HCT116 (cell line): ENCODE data around the gene GNB1L. TPM values are rescaled to one million over a fixed set of nuclear protein-coding genes. Genes with fewer than 3 reads are reported as not detected.

Source experiments
- ATAC-seq: fragments of 200-7000 bp; cut with Tn5 transposase; 2 replicates; pipeline ENCODE4 v1.9.1; 2020; ENCODE audit warnings: mild to moderate bottlenecking, moderate library complexity
- BruUV-seq: library from RNA; stranded (reverse); fragments of 400-500 nt; replicated peaks from 2 replicates; lab custom pipeline; 2021; lab: Mats Ljungman, UMichigan
- CTCF ChIA-PET: fragments of 300-600 bp; sonication (Branson Sonifier 250); formaldehyde crosslinking; loops from one replicate; lab custom pipeline; 2021; ENCODE audit warnings: antibody characterized with exemption; lab: Charles Lee
- POLR2A ChIA-PET: fragments of 300-600, 350-600 bp; sonication (Branson Sonifier 250); formaldehyde crosslinking; loops from one replicate; lab custom pipeline; 2021; ENCODE audit warnings: antibody characterized with exemption; lab: Charles Lee
- RAD21 ChIA-PET, 2 experiments: fragments of 300-600 bp; sonication (Branson Sonifier 250); formaldehyde crosslinking; loops; one replicate each; lab custom pipeline; 2023; ENCODE audit warnings: low total read pairs in 2 of 2; ENCODE audit not compliant: uncharacterized antibody in 2 of 2, unreplicated experiment in 2 of 2, low non-redundant PET in 1 of 2; lab: Charles Lee
- DNase-seq: peaks from one replicate; pipeline ENCODE4 v3.0.0-alpha.2; 2010; ENCODE audit warnings: low read depth, low spot score
- H2AFZ ChIP-seq: fragments of 200-600 bp; shearing (Covaris generic), sonication (generic); 2 replicates; pipeline ENCODE4 v1.6.1; 2017; ENCODE audit warnings: low read depth, mixed run types, mixed read lengths, antibody characterized with exemption, low read length; ENCODE audit not compliant: poor library complexity, severe bottlenecking
- H3K27ac ChIP-seq: 2 replicates; pipeline ENCODE4 v1.5.1; 2012; ENCODE audit warnings: low read depth, low read length
- H3K27me3 ChIP-seq: fragments of 200-600 bp; sonication (generic); 2 replicates; pipeline ENCODE4 v1.6.1; 2016; ENCODE audit warnings: mixed run types, low read length, mixed read lengths; ENCODE audit not compliant: insufficient read depth
- H3K36me3 ChIP-seq, 2 experiments: fragments of 200-500 bp in 1 of 2; fragments of 200-600 bp in 1 of 2; sonication (Bioruptor generic) in 1 of 2; sonication (generic) in 1 of 2; 2 replicates each; pipeline versions ENCODE4 v1.5.1 to v1.6.1; 2014 to 2016; ENCODE audit warnings: low read length in 2 of 2, inconsistent platforms in 1 of 2, mixed read lengths in 1 of 2, mixed run types in 1 of 2; ENCODE audit not compliant: insufficient read depth in 2 of 2, control insufficient read depth in 1 of 2
- H3K4me1 ChIP-seq, 2 experiments: fragments of 200-600 bp in 1 of 2; sonication (generic) in 1 of 2; 2 replicates each; pipeline versions ENCODE4 v1.5.1 to v1.6.1; 2012 to 2017; ENCODE audit warnings: low read length in 2 of 2, inconsistent platforms in 1 of 2, mild to moderate bottlenecking in 1 of 2, mixed read lengths in 1 of 2, mixed run types in 1 of 2, moderate library complexity in 1 of 2; ENCODE audit not compliant: insufficient read depth in 2 of 2, control insufficient read depth in 1 of 2
- H3K4me2 ChIP-seq: fragments of 200-600 bp; sonication (generic); 2 replicates; pipeline ENCODE4 v1.6.1; 2017; ENCODE audit warnings: mixed run types, low read length, mixed read lengths
- H3K4me3 ChIP-seq, 2 experiments: fragments of 200-600 bp in 1 of 2; sonication (generic) in 1 of 2; replicated peaks in 1 of 2; 2 replicates each; pipeline ENCODE4 v1.5.1; 2011 to 2016; ENCODE audit warnings: low read length in 2 of 2, control low read depth in 1 of 2, low read depth in 1 of 2, mild to moderate bottlenecking in 1 of 2, mixed read lengths in 1 of 2, mixed run types in 1 of 2
- H3K79me2 ChIP-seq: fragments of 200-600 bp; sonication (generic); 2 replicates; pipeline ENCODE4 v1.6.1; 2017; ENCODE audit warnings: mild to moderate bottlenecking, mixed run types, low read length, moderate library complexity, mixed read lengths; ENCODE audit not compliant: insufficient read depth
- H3K9ac ChIP-seq: fragments of 200-600 bp; sonication (generic); 2 replicates; pipeline ENCODE4 v1.6.1; 2016; ENCODE audit warnings: low read length, mixed read lengths
- H3K9me2 ChIP-seq: fragments of 200-600 bp; sonication (generic), shearing (Covaris generic); 2 replicates; pipeline ENCODE4 v1.6.1; 2017; ENCODE audit warnings: mixed run types, mild to moderate bottlenecking, moderate library complexity; ENCODE audit not compliant: insufficient read depth
- H3K9me3 ChIP-seq, 2 experiments: fragments of 200-500 bp in 1 of 2; fragments of 200-600 bp in 1 of 2; sonication (Bioruptor generic) in 1 of 2; sonication (generic) in 1 of 2; 2 replicates each; pipeline ENCODE4 v1.6.1; 2014 to 2017; ENCODE audit warnings: low read length in 2 of 2, mixed read lengths in 2 of 2, inconsistent platforms in 1 of 2, low read depth in 1 of 2, mild to moderate bottlenecking in 1 of 2, mixed run types in 1 of 2, moderate library complexity in 1 of 2; ENCODE audit not compliant: control insufficient read depth in 1 of 2, insufficient read depth in 1 of 2
- H4K20me1 ChIP-seq: fragments of 200-600 bp; sonication (generic), shearing (Covaris generic); 2 replicates; pipeline ENCODE4 v1.6.1; 2017; ENCODE audit warnings: mixed run types, mild to moderate bottlenecking, moderate library complexity; ENCODE audit not compliant: insufficient read depth
- CEBPB ChIP-seq: IDR thresholded peaks from 2 replicates; pipeline ENCODE4 v1.6.1; 2012; ENCODE audit warnings: low read depth
- CTCF ChIP-seq, 3 experiments: fragments of 200-600 bp in 1 of 3; sonication (generic) in 1 of 3; IDR thresholded peaks in 2 of 3; conservative IDR thresholded peaks in 1 of 3; 2 replicates each; pipeline ENCODE4 v1.5.1; 2012 to 2017; ENCODE audit warnings: low read depth in 2 of 3, low read length in 2 of 3, antibody characterized with exemption in 1 of 3, borderline replicate concordance in 1 of 3, control low read depth in 1 of 3, mild to moderate bottlenecking in 1 of 3, mixed read lengths in 1 of 3, mixed run types in 1 of 3, moderate library complexity in 1 of 3; ENCODE audit not compliant: insufficient read depth in 1 of 3
- ELF1 ChIP-seq: IDR thresholded peaks from 2 replicates; pipeline ENCODE4 v1.6.1; 2012; ENCODE audit warnings: low read depth, borderline replicate concordance
- POLR2A ChIP-seq: IDR thresholded peaks from 2 replicates; pipeline ENCODE4 v1.7.0; 2011; ENCODE audit warnings: borderline replicate concordance; ENCODE audit not compliant: insufficient read depth, insufficient read length; ENCODE audit errors: extremely low read depth
- RAD21 ChIP-seq: IDR thresholded peaks from 2 replicates; pipeline ENCODE4 v1.6.1; 2012; ENCODE audit warnings: low read depth, mild to moderate bottlenecking
- SIN3A ChIP-seq: IDR thresholded peaks from 2 replicates; pipeline ENCODE4 v1.6.1; 2012; ENCODE audit warnings: low read depth
- SP1 ChIP-seq: IDR thresholded peaks from 2 replicates; pipeline ENCODE4 v1.6.1; 2012; ENCODE audit warnings: low read depth
- TCF7L2 ChIP-seq: IDR thresholded peaks from 2 replicates; pipeline ENCODE4 v1.7.0; 2011; ENCODE audit warnings: borderline replicate concordance, inconsistent platforms; ENCODE audit not compliant: insufficient read depth, insufficient read length; ENCODE audit errors: extremely low read depth
- YY1 ChIP-seq: IDR thresholded peaks from 2 replicates; pipeline ENCODE4 v1.6.1; 2011; ENCODE audit warnings: low read length, low read depth, moderate library complexity, mild to moderate bottlenecking; ENCODE audit not compliant: insufficient replicate concordance; ENCODE audit errors: extremely low read depth
- ZNF274 ChIP-seq: fragments of 200-500 bp; sonication (Bioruptor generic); IDR thresholded peaks from 2 replicates; pipeline ENCODE4 v1.6.1; 2014; ENCODE audit warnings: mild to moderate bottlenecking, low read depth, low read length, inconsistent platforms
- intact Hi-C: fragments of 100-400 bp; cut with micrococcal nuclease; formaldehyde crosslinking; loops from 2 replicates; pipeline ENCODE4 v1.10.0; 2022
- total RNA-seq: library from RNA; stranded (reverse); gene quantifications from one replicate; pipeline ENCODE4 v1.2.1, GENCODE V29; 2021; ENCODE audit not compliant: unreplicated experiment
- TF ChIP-seq, protein P1 (sequence below): IDR thresholded peaks from 2 replicates; pipeline ENCODE4 v1.6.1; 2012

The GNB1L gene
- total RNA-seq, 1 experiment from 2014 or later, result 12.1 TPM

GRCh38 chr22:19801340-19802000 lies 53.2 kb downstream of the GNB1L start:
- H3K9ac ChIP-seq, result no peak overlapping the region
- no peaks in the 10 kb centered on the region for H3K79me2 ChIP-seq
- H3K9me3 ChIP-seq, result no peaks in the 10 kb centered on the region
- no peak for ATAC-seq
- no peak overlapping the region for H3K4me3 ChIP-seq
- H3K4me1 ChIP-seq, result peaks cover 9 to 13% of the 10 kb centered on the region in 2 experiments
- H3K36me3 ChIP-seq, result no peaks in the 10 kb centered on the region
- H3K9me2 ChIP-seq, result no peaks in the 10 kb centered on the region
- DNase-seq, result no peak
- RAD21 ChIA-PET, result no interaction called here
- no peak overlapping the region for H3K4me2 ChIP-seq
- no peak overlapping the region for H2AFZ ChIP-seq
- intact Hi-C loops, result no loop called here
- no peak overlapping the region for H3K27ac ChIP-seq
- no peaks in the 10 kb centered on the region for H4K20me1 ChIP-seq
- POLR2A ChIA-PET, result no interaction called here
- CTCF ChIA-PET, result interaction anchor here (1.2 kb wide), 1 partner anchor 71 kb away, joined by 4 read pairs; no protein-coding TSS in a partner anchor
- no TSS peak for BruUV-seq
- H3K27me3 ChIP-seq, result no peaks in the 10 kb centered on the region
- TF ChIP-seq CEBPB, result no peak
- no peak for TF ChIP-seq POLR2A
- TF ChIP-seq YY1, result no peak
- no peak for TF ChIP-seq ELF1
- TF ChIP-seq RAD21, result no peak
- TF ChIP-seq, protein P1, sequence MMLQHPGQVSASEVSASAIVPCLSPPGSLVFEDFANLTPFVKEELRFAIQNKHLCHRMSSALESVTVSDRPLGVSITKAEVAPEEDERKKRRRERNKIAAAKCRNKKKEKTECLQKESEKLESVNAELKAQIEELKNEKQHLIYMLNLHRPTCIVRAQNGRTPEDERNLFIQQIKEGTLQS, result no peak
- no peak for TF ChIP-seq SIN3A
- no peak for TF ChIP-seq TCF7L2
- no peak for TF ChIP-seq ZNF274
- TF ChIP-seq, all 23 proteins: peak for 0

DNA sequence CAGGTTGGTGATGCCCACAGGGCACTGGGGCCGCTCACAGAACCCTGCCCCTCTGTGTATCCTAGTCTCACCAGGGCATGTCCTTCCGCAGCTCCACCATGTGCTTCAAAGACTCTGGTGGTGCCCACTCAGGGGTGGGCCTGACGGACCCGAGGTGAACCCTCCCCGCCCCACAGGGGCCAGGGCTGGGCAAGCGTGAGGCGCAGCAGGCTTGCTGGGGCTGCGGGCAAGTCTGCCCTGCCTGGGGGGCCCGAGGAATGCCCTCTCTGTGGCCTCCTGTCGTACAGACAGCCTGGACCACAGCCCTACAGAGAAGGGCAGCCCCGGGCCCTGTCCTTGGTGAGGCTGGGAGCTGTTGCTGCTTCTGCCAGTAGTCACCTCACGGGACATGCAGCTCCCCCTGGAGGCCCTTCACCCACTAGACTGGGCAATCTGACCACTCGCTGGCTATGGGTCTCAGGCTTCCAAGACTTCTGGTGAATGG lies 53.9 kb downstream of the GNB1L start:
- H3K4me2 ChIP-seq, result no peak overlapping the region
- POLR2A ChIA-PET, result no interaction called here
- no peaks in the 10 kb centered on the region for H3K27me3 ChIP-seq
- H3K79me2 ChIP-seq, result no peaks in the 10 kb centered on the region
- H4K20me1 ChIP-seq, result no peaks in the 10 kb centered on the region
- no peak overlapping the region for H3K9ac ChIP-seq
- RAD21 ChIA-PET, result no interaction called here
- no peak overlapping the region for H3K4me3 ChIP-seq
- H3K27ac ChIP-seq, result no peak overlapping the region
- no peaks in the 10 kb centered on the region for H3K36me3 ChIP-seq
- intact Hi-C loops, result no loop called here
- H3K4me1 ChIP-seq, result peaks cover 2 to 6% of the 10 kb centered on the region in 2 experiments
- CTCF ChIA-PET, result interaction anchor here (0.6 to 1.2 kb wide), 2 partner anchors 21 to 70 kb away, joined by 3 to 4 read pairs; no protein-coding TSS in a partner anchor
- TF ChIP-seq CTCF (IDR thresholded peaks at IDR 0.05 in 2 of 3, conservative IDR thresholded peaks at IDR 0.05 in 1 of 3; ENCODE audit: borderline replicate concordance in 1 of 3, insufficient read depth in 1 of 3, low read depth in 2 of 3, low read length in 2 of 3), result peak in 2 of 3 experiments; percentile 29 to 52; a peak in 3 of 6 replicates
- peak; percentile 24; the same call in 1 of the 2 replicates for TF ChIP-seq RAD21
- TF ChIP-seq SP1, result no peak
- no TSS peak for BruUV-seq
- no peaks in the 10 kb centered on the region for H3K9me3 ChIP-seq
- ATAC-seq, result peak; percentile 65
- no peak overlapping the region for H2AFZ ChIP-seq
- no peaks in the 10 kb centered on the region for H3K9me2 ChIP-seq
- no peak for DNase-seq
